Muscle of arm (tissue), 14 donors: ENCODE data around the gene RIN3. TPM values are rescaled to one million over a fixed set of nuclear protein-coding genes. Genes with fewer than 3 reads are reported as not detected.

ENCODE experiments used
- DNase-seq: peaks from one replicate; pipeline ENCODE4 v3.0.0-alpha.2; 2013
- long read RNA-seq, 11 donors: transcript quantifications; one replicate each; lab custom pipeline, GENCODE V29; 2026
- polyA plus RNA-seq, 12 donors: library from polyadenylated mRNA; unstranded; fragments of 120-200 nt; gene quantifications; one replicate each; pipeline ENCODE4 v1.2.1, GENCODE V29; 2013; ENCODE audit not compliant: insufficient read length in 12 of 12

The RIN3 gene, protein sequence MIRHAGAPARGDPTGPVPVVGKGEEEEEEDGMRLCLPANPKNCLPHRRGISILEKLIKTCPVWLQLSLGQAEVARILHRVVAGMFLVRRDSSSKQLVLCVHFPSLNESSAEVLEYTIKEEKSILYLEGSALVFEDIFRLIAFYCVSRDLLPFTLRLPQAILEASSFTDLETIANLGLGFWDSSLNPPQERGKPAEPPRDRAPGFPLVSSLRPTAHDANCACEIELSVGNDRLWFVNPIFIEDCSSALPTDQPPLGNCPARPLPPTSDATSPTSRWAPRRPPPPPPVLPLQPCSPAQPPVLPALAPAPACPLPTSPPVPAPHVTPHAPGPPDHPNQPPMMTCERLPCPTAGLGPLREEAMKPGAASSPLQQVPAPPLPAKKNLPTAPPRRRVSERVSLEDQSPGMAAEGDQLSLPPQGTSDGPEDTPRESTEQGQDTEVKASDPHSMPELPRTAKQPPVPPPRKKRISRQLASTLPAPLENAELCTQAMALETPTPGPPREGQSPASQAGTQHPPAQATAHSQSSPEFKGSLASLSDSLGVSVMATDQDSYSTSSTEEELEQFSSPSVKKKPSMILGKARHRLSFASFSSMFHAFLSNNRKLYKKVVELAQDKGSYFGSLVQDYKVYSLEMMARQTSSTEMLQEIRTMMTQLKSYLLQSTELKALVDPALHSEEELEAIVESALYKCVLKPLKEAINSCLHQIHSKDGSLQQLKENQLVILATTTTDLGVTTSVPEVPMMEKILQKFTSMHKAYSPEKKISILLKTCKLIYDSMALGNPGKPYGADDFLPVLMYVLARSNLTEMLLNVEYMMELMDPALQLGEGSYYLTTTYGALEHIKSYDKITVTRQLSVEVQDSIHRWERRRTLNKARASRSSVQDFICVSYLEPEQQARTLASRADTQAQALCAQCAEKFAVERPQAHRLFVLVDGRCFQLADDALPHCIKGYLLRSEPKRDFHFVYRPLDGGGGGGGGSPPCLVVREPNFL
- 10 to 100 TPM in 9 of 12 donors, 1 to 10 TPM in 2, not detected in 1; 9.8 to 50.6 (median 12.1) TPM for polyA plus RNA-seq
- long read RNA-seq, donor 1, partial matches to known transcripts, result 101 of 151 reads
- long read RNA-seq, donor 1, other reads (novel, unspliced or antisense), result 49 of 151 reads
- long read RNA-seq, donor 2, partial matches to known transcripts, result 0 of 1 reads
- long read RNA-seq, donor 2, other reads (novel, unspliced or antisense), result 0 of 1 reads
- long read RNA-seq, donor 3, partial matches to known transcripts, result 0 of 1 reads
- long read RNA-seq, donor 3, other reads (novel, unspliced or antisense), result 0 of 1 reads
- long read RNA-seq, donor 4, partial matches to known transcripts, result 0 of 1 reads
- long read RNA-seq, donor 4, other reads (novel, unspliced or antisense), result 0 of 1 reads
- long read RNA-seq, donor 5, partial matches to known transcripts, result 35 of 153 reads
- long read RNA-seq, donor 5, other reads (novel, unspliced or antisense), result 117 of 153 reads
- long read RNA-seq, donor 6, result 0 reads
- long read RNA-seq, donor 7, partial matches to known transcripts, result 0 of 1 reads
- long read RNA-seq, donor 7, other reads (novel, unspliced or antisense), result 0 of 1 reads
- long read RNA-seq, donor 8, partial matches to known transcripts, result 5 of 7 reads
- long read RNA-seq, donor 8, other reads (novel, unspliced or antisense), result 0 of 7 reads
- long read RNA-seq, donor 9, partial matches to known transcripts, result 0 of 1 reads
- long read RNA-seq, donor 9, other reads (novel, unspliced or antisense), result 0 of 1 reads
- long read RNA-seq, donor 10, partial matches to known transcripts, result 0 of 2 reads
- long read RNA-seq, donor 10, other reads (novel, unspliced or antisense), result 0 of 2 reads
- long read RNA-seq, donor 11, result 0 reads

DNA sequence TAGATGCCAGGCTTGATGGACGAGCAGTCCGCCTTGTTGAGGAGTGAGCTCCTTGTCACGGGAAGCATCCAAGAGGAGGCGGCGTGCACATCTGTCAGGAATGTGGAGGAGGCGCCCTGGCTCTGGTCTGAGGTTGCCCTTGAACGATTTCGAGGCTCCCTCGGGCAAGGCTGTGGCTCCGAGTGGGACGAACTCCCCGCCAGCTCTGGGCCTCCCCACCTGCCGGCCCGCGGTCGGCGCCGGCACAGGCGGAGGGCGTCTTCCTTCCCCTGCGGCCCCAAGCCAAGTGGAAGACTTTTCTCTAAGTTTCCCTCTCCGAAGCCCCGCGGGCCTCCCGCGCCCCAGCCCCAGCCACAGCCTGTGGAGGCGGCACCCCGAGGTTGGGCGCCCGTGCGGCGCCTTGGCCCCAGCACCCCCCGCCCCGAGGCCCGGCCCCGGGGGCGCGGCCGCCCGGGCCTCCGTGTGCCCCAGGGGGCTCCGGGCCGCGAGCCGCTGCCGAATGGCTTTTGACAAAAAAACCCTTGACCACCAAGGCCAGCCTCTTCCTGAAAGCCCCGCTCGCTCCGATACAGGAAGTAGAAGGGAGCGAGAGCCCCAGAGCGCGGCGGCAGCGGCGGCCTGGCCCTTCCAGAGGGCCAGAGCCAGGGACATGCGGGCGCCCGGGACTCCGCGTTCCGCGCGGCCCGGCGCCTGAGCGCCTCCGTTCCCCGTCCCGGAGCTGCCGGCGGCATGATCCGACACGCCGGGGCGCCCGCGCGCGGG is at the start of gene RIN3:
RIN3 (plus strand) TSS at position 578 of the 762 bp plus-strand sequence; CDS start at position 730, 152 bp downstream.
- DNase-seq, result peak; percentile 48

DNA sequence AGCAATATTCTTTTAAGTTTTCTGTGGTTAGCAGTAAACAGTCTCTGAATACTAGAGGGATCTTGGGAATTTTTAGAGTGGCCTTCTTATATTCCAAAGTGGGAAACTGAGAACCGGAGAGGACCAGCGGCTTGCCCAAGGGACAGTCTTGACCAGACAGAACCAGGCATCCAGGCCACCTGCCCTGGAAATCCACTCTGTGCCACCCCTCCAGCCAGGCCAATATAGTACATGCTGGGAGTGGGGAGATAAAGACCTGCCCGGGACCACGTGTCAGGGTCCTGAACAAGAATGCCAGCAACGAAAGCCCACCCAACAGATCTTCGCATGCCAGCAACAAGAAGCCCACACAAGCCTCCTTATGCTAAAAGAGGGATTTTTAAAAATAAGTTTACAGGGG is 49.4 kb upstream of the RIN3 start:
- DNase-seq, result no peak

DNA sequence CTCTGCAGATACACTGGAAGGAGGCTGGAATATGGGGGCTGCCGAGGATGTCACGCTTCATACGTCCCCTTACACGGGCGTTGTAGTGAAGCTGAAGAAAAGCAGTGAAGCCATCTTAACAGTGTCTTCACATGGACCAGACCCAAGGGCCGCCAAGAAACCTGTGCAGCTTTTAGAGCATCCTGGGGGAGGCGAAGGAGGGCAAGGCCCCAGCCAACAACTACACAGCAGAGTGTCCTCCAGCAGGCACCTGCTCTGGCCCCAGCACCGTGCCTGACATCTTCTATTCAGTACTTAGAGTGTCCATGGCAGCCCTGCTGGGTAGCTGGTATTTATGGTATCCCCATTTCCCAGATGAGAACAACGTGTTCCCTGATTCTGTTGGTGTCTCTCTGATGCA is 48.9 kb upstream of the RIN3 start:
- no peak for DNase-seq

DNA sequence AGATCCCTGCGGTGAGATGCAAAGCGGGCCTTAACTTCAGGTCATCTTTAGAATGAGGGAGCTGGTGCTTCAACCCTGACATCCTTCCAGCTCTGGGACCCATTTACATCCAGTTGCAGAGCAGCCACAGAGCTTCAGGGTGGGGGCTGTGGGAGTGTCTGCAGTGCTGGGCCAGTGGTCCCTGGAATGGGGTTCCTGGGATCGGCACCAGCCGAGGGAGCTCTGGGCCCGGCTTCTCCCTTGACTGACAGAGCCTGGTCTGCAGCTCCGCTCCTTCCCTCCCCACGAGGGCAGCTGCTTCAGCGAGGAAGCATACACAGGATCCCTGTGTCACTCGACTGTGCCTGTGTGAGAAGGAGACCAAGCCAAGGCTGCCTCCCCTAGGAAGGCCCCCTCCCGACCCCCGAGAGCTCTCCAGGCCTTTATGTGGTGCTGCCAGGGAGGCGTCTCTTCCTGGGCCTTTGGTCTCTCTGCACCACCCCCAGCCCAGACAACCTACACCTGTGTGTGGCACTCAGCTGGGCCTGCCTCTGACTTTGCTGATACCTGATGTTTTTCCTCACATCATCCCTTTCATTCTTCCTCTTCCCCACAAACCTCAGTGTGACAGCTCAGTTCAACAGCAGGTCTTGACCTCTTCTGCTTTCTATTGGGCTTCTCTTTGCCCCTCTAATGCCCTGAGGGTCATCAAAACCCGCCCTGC is 48.1 kb upstream of the RIN3 start:
- DNase-seq, result no peak

GRCh38 chr14:92466059-92466458 is 47.5 kb upstream of the RIN3 start:
- no peak for DNase-seq

DNA sequence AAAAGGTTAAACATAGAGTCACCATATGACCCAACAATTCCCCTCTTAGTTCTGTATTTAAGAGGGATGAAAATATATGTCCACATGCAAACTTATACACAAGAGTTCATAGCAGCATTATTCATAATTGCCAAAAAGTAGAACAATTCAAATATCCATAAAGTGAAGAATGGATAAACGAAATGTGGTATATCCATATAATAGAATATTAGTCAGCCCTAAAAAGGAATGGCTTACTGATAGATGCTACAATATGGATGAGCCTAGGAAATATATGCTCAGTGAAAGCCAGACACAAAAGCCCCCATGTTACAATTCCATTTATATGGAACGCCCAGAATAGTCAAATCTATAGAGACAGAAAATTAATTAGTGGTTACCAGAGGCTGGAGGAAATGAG is 44.1 kb upstream of the RIN3 start:
- DNase-seq, result no peak

DNA sequence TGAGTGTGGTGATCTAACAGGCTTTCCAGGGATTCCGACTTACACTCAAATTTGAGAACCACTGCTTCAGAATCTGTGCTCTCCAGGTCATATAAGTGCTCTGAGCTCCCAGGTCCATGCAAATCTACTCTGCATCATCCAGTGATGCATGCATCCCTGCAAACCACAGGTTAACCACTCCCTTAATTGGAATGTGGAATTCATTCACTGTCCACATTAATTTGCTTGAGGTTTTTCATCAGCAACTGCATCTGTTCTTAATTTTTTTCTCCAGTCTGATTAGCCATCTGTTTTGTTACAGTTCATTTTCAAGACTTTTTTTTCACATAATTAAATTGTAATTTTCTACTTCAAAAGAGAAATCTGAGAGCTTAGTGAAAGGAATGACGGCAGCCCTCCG is 43.4 kb upstream of the RIN3 start:
- DNase-seq, result no peak

- DNase-seq, result no peak
Measured at GRCh38 chr14:92470811-92471210, 42.8 kb upstream of the RIN3 start.

- no peak for DNase-seq
Measured at GRCh38 chr14:92471919-92472318, 41.7 kb upstream of the RIN3 start.

GRCh38 chr14:92472860-92473259 is 40.7 kb upstream of the RIN3 start:
- no peak for DNase-seq

DNA sequence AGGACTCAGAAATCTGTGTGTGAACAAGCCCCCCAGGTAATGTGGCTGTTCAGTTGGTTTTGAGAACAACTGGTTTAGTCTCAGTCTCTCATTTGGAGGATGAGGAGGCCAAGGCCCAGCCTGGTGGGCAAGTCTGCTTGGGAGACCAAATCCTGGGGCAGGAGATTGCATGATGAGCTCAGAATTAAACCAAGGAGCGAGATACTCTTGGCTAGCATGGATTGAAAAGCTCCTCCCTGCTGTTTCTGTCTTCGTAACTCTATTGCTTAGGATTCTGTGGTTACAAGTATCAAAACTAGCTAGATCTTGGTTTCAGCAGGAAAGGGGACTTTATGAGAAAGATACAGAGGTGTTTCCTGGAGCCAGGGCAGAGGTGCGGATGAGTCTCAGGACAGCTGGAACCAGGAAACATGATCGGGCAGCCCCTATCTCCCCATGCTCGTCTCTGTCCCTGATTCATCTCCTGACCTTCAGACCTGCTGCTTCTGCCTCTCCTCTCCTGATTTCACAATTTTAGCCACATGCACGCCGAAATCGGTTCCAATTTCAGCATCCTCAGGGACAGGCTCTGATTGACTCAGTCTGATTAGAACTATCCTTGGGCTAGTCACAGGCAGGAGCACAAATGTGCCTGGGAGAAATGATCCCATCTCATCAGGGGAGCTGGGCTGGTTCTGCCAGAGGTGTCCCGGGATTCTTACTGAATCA is 40.2 kb upstream of the RIN3 start:
- DNase-seq, result no peak

- no peak for DNase-seq
Measured at GRCh38 chr14:92473969-92474535, 39.5 kb upstream of the RIN3 start.

GRCh38 chr14:92475037-92475436 is 38.5 kb upstream of the RIN3 start:
- DNase-seq, result no peak

GRCh38 chr14:92475451-92476187 is 38.0 kb upstream of the RIN3 start:
- no peak for DNase-seq

GRCh38 chr14:92480856-92481255 is 32.7 kb upstream of the RIN3 start:
- DNase-seq, result no peak

- DNase-seq, result no peak
Measured at GRCh38 chr14:92481386-92481785, 32.2 kb upstream of the RIN3 start.

DNA sequence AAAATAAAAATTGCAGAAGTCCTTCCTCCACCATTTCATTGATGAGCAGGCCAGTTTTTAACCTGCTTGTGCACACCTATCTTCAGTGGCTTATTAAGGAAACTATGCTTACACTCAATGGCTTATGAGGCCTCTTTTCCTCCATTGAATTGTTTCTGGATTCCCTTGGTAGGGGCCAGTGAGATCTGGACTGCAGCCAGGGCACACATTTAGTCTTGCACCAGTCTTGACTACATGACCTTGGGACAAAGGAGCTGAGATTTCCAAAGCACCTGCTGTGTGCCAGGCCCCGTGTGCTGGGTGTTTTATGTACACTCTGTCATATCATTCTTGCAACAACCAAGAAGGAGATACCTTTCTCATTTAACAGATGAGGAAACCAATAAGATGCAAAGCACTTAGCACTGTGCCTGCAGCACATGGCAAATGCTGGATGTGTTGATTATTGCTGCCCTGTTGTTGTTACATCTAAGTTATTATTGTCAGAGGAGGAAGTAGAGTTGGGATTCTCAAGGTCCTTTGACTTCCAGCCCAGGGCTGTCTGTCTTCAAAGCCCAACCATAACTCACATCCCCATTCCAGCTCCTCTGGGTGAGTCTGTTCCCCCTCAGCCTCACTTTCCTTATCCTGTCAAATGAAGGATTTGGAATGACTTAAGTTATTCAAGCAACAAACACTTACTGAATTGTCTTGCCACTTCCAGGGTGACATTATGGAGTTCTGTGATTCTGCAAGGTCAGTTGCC is 31.6 kb upstream of the RIN3 start:
- DNase-seq, result no peak
